HEK293 (cell line): ENCODE results near the gene CNGA4.

Source experiments
- CTCF ChIA-PET: fragments of 350-600 bp; formaldehyde crosslinking; extraction: SDS; loops from one replicate; lab custom pipeline; 2021; ENCODE audit warnings: antibody characterized with exemption; lab: Yijun Ruan, JAX
- POLR2A ChIA-PET: fragments of 300-600 bp; formaldehyde crosslinking; extraction: SDS; loops from one replicate; lab custom pipeline; 2020; ENCODE audit warnings: antibody characterized with exemption, inconsistent platforms; lab: Yijun Ruan, JAX
- H3K27ac ChIP-seq: fragments of 200-500 bp; sonication (Bioruptor generic); 2 replicates; pipeline ENCODE4 v1.5.1; 2014; ENCODE audit warnings: low read depth, low read length, control low read depth, inconsistent platforms; ENCODE audit errors: extremely low read depth
- H3K36me3 ChIP-seq, 2 experiments: fragments of 200-500 bp in 1 of 2; sonication (Bioruptor generic) in 1 of 2; 1 replicate in 1 of 2; 2 replicates in 1 of 2; pipeline ENCODE4 v1.5.1; 2014 to 2017; ENCODE audit warnings: inconsistent platforms in 2 of 2, low read length in 2 of 2; ENCODE audit not compliant: control insufficient read depth in 2 of 2, insufficient read depth in 1 of 2
- H3K4me1 ChIP-seq: fragments of 200-500 bp; sonication (Bioruptor generic); 2 replicates; pipeline ENCODE4 v1.5.1; 2014; ENCODE audit warnings: mild to moderate bottlenecking, low read length, inconsistent platforms; ENCODE audit not compliant: control insufficient read depth, insufficient read depth
- H3K4me3 ChIP-seq: 2 replicates; pipeline ENCODE4 v1.5.1; 2011; ENCODE audit warnings: low read depth, mild to moderate bottlenecking, control low read depth, low read length, moderate library complexity
- H3K9me3 ChIP-seq: fragments of 200-500 bp; sonication (Bioruptor generic); 2 replicates; pipeline ENCODE4 v1.5.1; 2014; ENCODE audit warnings: low read depth, low read length, inconsistent platforms; ENCODE audit not compliant: control insufficient read depth, insufficient read depth
- HOXD13 ChIP-seq: sonication (generic); formaldehyde crosslinking; IDR thresholded peaks from 2 replicates; pipeline ENCODE4 v1.8.0; 2022; ENCODE audit warnings: missing genetic modification reagents, borderline replicate concordance
- OSR2 ChIP-seq: fragments of 450-650 bp; formaldehyde crosslinking; IDR thresholded peaks from 2 replicates; pipeline ENCODE4 v1.5.1; 2016; ENCODE audit warnings: missing biosample characterization, missing genetic modification characterization
- YY1 ChIP-seq: fragments of 450-650 bp; formaldehyde crosslinking; IDR thresholded peaks from 2 replicates; pipeline ENCODE4 v1.5.1; 2018; ENCODE audit warnings: missing biosample characterization, missing genetic modification characterization
- ZBTB1 ChIP-seq: fragments of 450-650 bp; formaldehyde crosslinking; IDR thresholded peaks from 2 replicates; pipeline ENCODE4 v1.5.1; 2016; ENCODE audit warnings: missing biosample characterization, missing genetic modification characterization
- ZNF10 ChIP-seq: fragments of 450-650 bp; formaldehyde crosslinking; IDR thresholded peaks from 2 replicates; pipeline ENCODE4 v1.5.1; 2017; ENCODE audit warnings: missing biosample characterization, missing genetic modification characterization
- ZNF146 ChIP-seq: fragments of 450-650 bp; formaldehyde crosslinking; IDR thresholded peaks from 2 replicates; pipeline ENCODE4 v1.5.1; 2016; ENCODE audit warnings: missing biosample characterization, missing genetic modification characterization
- ZNF157 ChIP-seq: fragments of 450-650 bp; formaldehyde crosslinking; IDR thresholded peaks from 2 replicates; pipeline ENCODE4 v1.5.1; 2016; ENCODE audit warnings: missing biosample characterization, missing genetic modification characterization
- ZNF211 ChIP-seq: fragments of 450-650 bp; formaldehyde crosslinking; IDR thresholded peaks from 2 replicates; pipeline ENCODE4 v1.5.1; 2016; ENCODE audit warnings: low read depth, missing biosample characterization, missing genetic modification characterization
- ZNF221 ChIP-seq: fragments of 450-650 bp; formaldehyde crosslinking; IDR thresholded peaks from 2 replicates; pipeline ENCODE4 v1.5.1; 2017; ENCODE audit warnings: missing biosample characterization, missing genetic modification characterization, borderline replicate concordance
- ZNF433 ChIP-seq: fragments of 450-650 bp; formaldehyde crosslinking; IDR thresholded peaks from 2 replicates; pipeline ENCODE4 v1.5.1; 2016; ENCODE audit warnings: missing biosample characterization, missing genetic modification characterization, low read depth
- ZNF514 ChIP-seq: fragments of 450-650 bp; formaldehyde crosslinking; IDR thresholded peaks from 2 replicates; pipeline ENCODE4 v1.5.1; 2016; ENCODE audit warnings: missing biosample characterization, missing genetic modification characterization
- ZNF529 ChIP-seq: fragments of 450-650 bp; formaldehyde crosslinking; IDR thresholded peaks from 2 replicates; pipeline ENCODE4 v1.5.1; 2017; ENCODE audit warnings: missing genetic modification characterization, missing biosample characterization; ENCODE audit not compliant: insufficient replicate concordance
- ZNF658 ChIP-seq: fragments of 450-650 bp; formaldehyde crosslinking; IDR thresholded peaks from 2 replicates; pipeline ENCODE4; 2016; ENCODE audit warnings: missing biosample characterization, missing genetic modification characterization
- ZNF701 ChIP-seq: fragments of 450-650 bp; formaldehyde crosslinking; IDR thresholded peaks from 2 replicates; pipeline ENCODE4 v1.5.1; 2016; ENCODE audit warnings: missing biosample characterization, missing genetic modification characterization
- ZNF76 ChIP-seq: fragments of 450-650 bp; formaldehyde crosslinking; IDR thresholded peaks from 2 replicates; pipeline ENCODE4; 2016; ENCODE audit warnings: low read depth, missing biosample characterization, missing genetic modification characterization, borderline replicate concordance
- ZNF776 ChIP-seq: fragments of 450-650 bp; formaldehyde crosslinking; IDR thresholded peaks from 2 replicates; pipeline ENCODE4 v1.5.0; 2017; ENCODE audit warnings: missing biosample characterization, missing genetic modification characterization, borderline replicate concordance
- TF ChIP-seq, protein P1 (sequence below): fragments of 450-650 bp; formaldehyde crosslinking; conservative IDR thresholded peaks from 2 replicates; pipeline ENCODE4 v1.5.1; 2016; ENCODE audit warnings: low read depth, missing biosample characterization, missing genetic modification characterization
- TF ChIP-seq, protein P2 (sequence below): fragments of 450-650 bp; formaldehyde crosslinking; IDR thresholded peaks from 2 replicates; pipeline ENCODE4 v1.5.1; 2016; ENCODE audit warnings: missing biosample characterization, missing genetic modification characterization
- TF ChIP-seq, protein P3 (sequence below): fragments of 450-650 bp; formaldehyde crosslinking; IDR thresholded peaks from 2 replicates; pipeline ENCODE4 v1.5.0; 2017; ENCODE audit warnings: missing biosample characterization, missing genetic modification characterization, borderline replicate concordance
- TF ChIP-seq, protein P4 (sequence below): fragments of 450-650 bp; formaldehyde crosslinking; IDR thresholded peaks from 2 replicates; pipeline ENCODE4 v1.5.1; 2016; ENCODE audit warnings: missing biosample characterization, missing genetic modification characterization

The CNGA4 gene

DNA sequence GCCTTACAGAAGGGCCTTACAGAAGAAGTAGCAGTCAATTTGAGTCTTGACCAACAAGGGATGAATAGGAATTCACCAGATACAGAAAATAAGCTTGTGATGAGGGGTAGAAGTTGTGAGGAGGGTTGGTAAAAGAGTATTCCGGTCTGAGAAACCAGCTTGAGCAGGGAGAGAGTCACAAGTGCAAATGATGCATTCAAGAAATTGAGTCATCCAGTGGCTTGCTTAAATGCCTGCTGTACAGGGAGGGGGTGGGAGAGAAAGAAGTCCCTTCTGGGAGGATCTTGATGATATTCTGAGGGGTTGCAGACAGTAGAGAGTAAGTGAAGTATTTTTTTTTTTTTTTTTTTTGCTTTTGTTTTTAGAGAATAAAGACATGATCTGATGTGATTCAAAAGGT lies 29.9 kb downstream of the CNGA4 start:
- ChIA-PET CTCF (interaction anchor here (1.0 to 2.1 kb wide), 4 partner anchors 13 to 47 kb away, joined by 3 to 7 read pairs (median 5); no protein-coding TSS in a partner anchor), POLR2A (interaction anchor here (2.0 kb wide), 1 partner anchor 9 kb away, joined by 5 read pairs; no protein-coding TSS in a partner anchor)
- Histone ChIP-seq H3K27ac (no peak overlapping the region), H3K4me1 (no peaks in the 10 kb centered on the region), H3K36me3 (no peaks in the 10 kb centered on the region), H3K9me3 (no peaks in the 10 kb centered on the region), H3K4me3 (no peak overlapping the region)
- TF ChIP-seq ZNF529 (no peak), ZNF221 (no peak), ZNF701 (no peak), OSR2 (no peak), ZBTB1 (no peak), ZNF146 (tag by site-specific recombination) (no peak), ZNF211 (tag by site-specific recombination) (no peak), ZNF514 (tag by site-specific recombination) (no peak), ZNF157 (tag by site-specific recombination) (no peak), ZNF10 (no peak), ZNF433 (tag by site-specific recombination) (no peak), ZNF658 (tag by site-specific recombination) (no peak), ZNF76 (tag by site-specific recombination) (no peak), ZNF776 (tag by site-specific recombination) (no peak), YY1 (tag by site-specific recombination) (no peak), HOXD13 (CRISPR knock-in tag) (no peak)
- TF ChIP-seq, protein P1, sequence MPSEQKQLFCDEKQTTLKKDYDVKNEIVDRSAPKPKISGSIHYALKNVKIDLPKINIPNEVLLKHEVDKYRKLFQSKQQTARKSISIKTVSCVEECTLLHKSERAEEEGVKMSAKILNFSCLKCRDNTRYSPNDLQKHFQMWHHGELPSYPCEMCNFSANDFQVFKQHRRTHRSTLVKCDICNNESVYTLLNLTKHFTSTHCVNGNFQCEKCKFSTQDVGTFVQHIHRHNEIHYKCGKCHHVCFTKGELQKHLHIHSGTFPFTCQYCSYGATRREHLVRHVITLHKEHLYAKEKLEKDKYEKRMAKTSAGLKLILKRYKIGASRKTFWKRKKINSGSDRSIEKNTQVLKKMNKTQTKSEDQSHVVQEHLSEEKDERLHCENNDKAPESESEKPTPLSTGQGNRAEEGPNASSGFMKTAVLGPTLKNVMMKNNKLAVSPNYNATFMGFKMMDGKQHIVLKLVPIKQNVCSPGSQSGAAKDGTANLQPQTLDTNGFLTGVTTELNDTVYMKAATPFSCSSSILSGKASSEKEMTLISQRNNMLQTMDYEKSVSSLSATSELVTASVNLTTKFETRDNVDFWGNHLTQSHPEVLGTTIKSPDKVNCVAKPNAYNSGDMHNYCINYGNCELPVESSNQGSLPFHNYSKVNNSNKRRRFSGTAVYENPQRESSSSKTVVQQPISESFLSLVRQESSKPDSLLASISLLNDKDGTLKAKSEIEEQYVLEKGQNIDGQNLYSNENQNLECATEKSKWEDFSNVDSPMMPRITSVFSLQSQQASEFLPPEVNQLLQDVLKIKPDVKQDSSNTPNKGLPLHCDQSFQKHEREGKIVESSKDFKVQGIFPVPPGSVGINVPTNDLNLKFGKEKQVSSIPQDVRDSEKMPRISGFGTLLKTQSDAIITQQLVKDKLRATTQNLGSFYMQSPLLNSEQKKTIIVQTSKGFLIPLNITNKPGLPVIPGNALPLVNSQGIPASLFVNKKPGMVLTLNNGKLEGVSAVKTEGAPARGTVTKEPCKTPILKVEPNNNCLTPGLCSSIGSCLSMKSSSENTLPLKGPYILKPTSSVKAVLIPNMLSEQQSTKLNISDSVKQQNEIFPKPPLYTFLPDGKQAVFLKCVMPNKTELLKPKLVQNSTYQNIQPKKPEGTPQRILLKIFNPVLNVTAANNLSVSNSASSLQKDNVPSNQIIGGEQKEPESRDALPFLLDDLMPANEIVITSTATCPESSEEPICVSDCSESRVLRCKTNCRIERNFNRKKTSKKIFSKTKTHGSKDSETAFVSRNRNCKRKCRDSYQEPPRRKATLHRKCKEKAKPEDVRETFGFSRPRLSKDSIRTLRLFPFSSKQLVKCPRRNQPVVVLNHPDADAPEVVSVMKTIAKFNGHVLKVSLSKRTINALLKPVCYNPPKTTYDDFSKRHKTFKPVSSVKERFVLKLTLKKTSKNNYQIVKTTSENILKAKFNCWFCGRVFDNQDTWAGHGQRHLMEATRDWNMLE (tag by site-specific recombination): no peak
- TF ChIP-seq, protein P2, sequence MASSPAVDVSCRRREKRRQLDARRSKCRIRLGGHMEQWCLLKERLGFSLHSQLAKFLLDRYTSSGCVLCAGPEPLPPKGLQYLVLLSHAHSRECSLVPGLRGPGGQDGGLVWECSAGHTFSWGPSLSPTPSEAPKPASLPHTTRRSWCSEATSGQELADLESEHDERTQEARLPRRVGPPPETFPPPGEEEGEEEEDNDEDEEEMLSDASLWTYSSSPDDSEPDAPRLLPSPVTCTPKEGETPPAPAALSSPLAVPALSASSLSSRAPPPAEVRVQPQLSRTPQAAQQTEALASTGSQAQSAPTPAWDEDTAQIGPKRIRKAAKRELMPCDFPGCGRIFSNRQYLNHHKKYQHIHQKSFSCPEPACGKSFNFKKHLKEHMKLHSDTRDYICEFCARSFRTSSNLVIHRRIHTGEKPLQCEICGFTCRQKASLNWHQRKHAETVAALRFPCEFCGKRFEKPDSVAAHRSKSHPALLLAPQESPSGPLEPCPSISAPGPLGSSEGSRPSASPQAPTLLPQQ: no peak
- TF ChIP-seq, protein P3, sequence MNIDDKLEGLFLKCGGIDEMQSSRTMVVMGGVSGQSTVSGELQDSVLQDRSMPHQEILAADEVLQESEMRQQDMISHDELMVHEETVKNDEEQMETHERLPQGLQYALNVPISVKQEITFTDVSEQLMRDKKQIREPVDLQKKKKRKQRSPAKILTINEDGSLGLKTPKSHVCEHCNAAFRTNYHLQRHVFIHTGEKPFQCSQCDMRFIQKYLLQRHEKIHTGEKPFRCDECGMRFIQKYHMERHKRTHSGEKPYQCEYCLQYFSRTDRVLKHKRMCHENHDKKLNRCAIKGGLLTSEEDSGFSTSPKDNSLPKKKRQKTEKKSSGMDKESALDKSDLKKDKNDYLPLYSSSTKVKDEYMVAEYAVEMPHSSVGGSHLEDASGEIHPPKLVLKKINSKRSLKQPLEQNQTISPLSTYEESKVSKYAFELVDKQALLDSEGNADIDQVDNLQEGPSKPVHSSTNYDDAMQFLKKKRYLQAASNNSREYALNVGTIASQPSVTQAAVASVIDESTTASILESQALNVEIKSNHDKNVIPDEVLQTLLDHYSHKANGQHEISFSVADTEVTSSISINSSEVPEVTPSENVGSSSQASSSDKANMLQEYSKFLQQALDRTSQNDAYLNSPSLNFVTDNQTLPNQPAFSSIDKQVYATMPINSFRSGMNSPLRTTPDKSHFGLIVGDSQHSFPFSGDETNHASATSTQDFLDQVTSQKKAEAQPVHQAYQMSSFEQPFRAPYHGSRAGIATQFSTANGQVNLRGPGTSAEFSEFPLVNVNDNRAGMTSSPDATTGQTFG (tag by site-specific recombination): no peak
- TF ChIP-seq, protein P4, sequence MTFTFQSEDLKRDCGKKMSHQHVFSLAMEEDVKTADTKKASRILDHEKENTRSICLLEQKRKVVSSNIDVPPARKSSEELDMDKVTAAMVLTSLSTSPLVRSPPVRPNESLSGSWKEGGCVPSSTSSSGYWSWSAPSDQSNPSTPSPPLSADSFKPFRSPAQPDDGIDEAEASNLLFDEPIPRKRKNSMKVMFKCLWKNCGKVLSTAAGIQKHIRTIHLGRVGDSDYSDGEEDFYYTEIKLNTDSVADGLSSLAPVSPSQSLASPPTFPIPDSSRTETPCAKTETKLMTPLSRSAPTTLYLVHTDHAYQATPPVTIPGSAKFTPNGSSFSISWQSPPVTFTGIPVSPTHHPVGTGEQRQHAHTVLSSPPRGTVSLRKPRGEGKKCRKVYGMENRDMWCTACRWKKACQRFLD (tag by site-specific recombination): no peak
